Dendritic cell treated with granulocyte-macrophage colony-stimulating factor and Interleukin-4, amounts not matched to agents 40 ng/mL and 50 ng/mL, for 4 days (primary cell): ENCODE results near the gene COL1A1.

Source experiments
- H3K27ac Mint-ChIP-seq: one replicate; pipeline ENCODE4 v1.8.0; 2022; ENCODE audit warnings: mild to moderate bottlenecking, mixed read lengths
- H3K27me3 Mint-ChIP-seq: one replicate; pipeline ENCODE4 v1.8.0; 2022; ENCODE audit warnings: mild to moderate bottlenecking, mixed read lengths
- H3K36me3 Mint-ChIP-seq: one replicate; pipeline ENCODE4 v1.8.0; 2022; ENCODE audit warnings: low read depth, mixed read lengths
- H3K4me1 Mint-ChIP-seq: one replicate; pipeline ENCODE4 v1.8.0; 2022; ENCODE audit warnings: low read depth, mixed read lengths
- H3K4me3 Mint-ChIP-seq: one replicate; pipeline ENCODE4 v1.8.0; 2022; ENCODE audit warnings: mild to moderate bottlenecking, moderate library complexity, mixed read lengths
- H3K9me3 Mint-ChIP-seq: one replicate; pipeline ENCODE4 v1.8.0; 2022; ENCODE audit warnings: mixed read lengths
- intact Hi-C: fragments of 100-400 bp; cut with micrococcal nuclease; formaldehyde crosslinking; loops from one replicate; pipeline ENCODE4 v1.15.0; 2022

Gene COL1A1

GRCh38 chr17:50219939-50220465 is 18.6 kb upstream of the COL1A1 start:
- intact Hi-C loops, result no loop called here
- Mint-ChIP-seq H3K4me3 (no peak overlapping the region), H3K4me1 (peaks cover 27% of the 10 kb centered on the region), H3K36me3 (no peaks in the 10 kb centered on the region), H3K9me3 (no peaks in the 10 kb centered on the region), H3K27ac (no peak overlapping the region), H3K27me3 (peaks cover 2% of the 10 kb centered on the region)

GRCh38 chr17:50219342-50219741 is 17.9 kb upstream of the COL1A1 start:
- no peaks in the 10 kb centered on the region for H3K36me3 Mint-ChIP-seq
- no peak overlapping the region for H3K4me3 Mint-ChIP-seq
- H3K9me3 Mint-ChIP-seq, result no peaks in the 10 kb centered on the region
- H3K27ac Mint-ChIP-seq, result no peak overlapping the region
- H3K4me1 Mint-ChIP-seq, result peaks cover 27% of the 10 kb centered on the region
- peaks cover 7% of the 10 kb centered on the region for H3K27me3 Mint-ChIP-seq
- intact Hi-C loops, result no loop called here

DNA sequence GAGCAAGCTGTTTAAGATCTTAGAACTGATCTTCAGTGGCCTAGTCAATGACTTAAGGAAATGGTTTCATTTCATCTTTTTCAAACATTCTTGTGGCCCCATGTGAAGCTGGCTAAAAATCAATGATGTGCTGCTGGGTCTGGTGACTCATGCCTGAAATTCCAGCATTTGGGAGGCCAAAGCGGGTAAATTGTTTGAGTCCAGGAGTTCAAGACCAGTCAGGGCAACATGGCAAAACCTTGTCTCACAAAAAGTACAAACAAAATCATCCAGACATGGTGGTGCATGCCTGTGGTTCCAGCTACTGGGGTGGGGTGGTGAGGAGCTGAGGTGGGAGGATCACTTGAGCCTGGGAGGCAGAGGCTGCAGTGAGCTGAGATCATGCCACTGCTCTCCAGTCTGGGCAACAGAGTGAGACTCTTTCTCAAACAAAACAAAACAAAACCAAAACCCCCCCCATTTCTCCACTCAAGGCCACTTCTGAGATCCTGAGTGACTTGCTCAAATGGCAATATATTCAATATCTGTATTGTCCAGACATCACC is 17.4 kb upstream of the COL1A1 start:
- H3K27ac Mint-ChIP-seq, result no peak overlapping the region
- intact Hi-C loops, result no loop called here
- peaks cover 27% of the 10 kb centered on the region for H3K4me1 Mint-ChIP-seq

GRCh38 chr17:50218071-50218759 is 16.8 kb upstream of the COL1A1 start:
- Mint-ChIP-seq H3K4me1 (peaks cover 27% of the 10 kb centered on the region), H3K27me3 (peaks cover 10% of the 10 kb centered on the region), H3K4me3 (no peak overlapping the region), H3K36me3 (no peaks in the 10 kb centered on the region), H3K27ac (no peak overlapping the region), H3K9me3 (no peaks in the 10 kb centered on the region)
- intact Hi-C loops, result no loop called here

More for the DNA sequence above, 17.4 kb upstream of the COL1A1 start:
- Mint-ChIP-seq H3K36me3 (no peaks in the 10 kb centered on the region), H3K27me3 (peaks cover 10% of the 10 kb centered on the region), H3K9me3 (no peaks in the 10 kb centered on the region), H3K4me3 (no peak overlapping the region)

DNA sequence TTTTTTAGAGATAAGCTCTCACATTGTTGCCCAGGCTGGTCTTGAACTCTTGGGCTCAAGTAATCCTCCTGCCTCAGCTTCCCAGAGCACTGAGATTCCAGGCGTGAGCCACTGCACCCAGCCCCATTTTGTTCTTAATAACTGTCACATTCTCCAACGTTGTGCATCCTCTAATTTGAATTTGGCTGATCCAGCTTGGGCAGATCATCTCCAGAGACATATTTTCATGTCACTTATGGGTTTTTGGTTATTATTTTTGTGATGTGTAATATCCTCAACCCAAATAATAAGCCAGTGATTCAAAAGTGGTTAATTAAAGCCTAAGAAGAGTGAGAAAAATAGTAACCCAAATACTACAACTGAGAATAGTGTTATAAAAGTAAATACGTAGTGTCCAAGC is 16.2 kb upstream of the COL1A1 start:
- Mint-ChIP-seq H3K27me3 (peaks cover 10% of the 10 kb centered on the region), H3K36me3 (no peaks in the 10 kb centered on the region), H3K4me3 (no peak overlapping the region), H3K4me1 (peaks cover 22% of the 10 kb centered on the region), H3K27ac (no peak overlapping the region), H3K9me3 (no peaks in the 10 kb centered on the region)
- intact Hi-C loops, result no loop called here

GRCh38 chr17:50214976-50215760 is 13.7 kb upstream of the COL1A1 start:
- Mint-ChIP-seq H3K27me3 (peaks cover 23% of the 10 kb centered on the region), H3K36me3 (no peaks in the 10 kb centered on the region), H3K9me3 (no peaks in the 10 kb centered on the region), H3K27ac (no peak overlapping the region), H3K4me1 (no peaks in the 10 kb centered on the region), H3K4me3 (no peak overlapping the region)
- intact Hi-C loops, result no loop called here

DNA sequence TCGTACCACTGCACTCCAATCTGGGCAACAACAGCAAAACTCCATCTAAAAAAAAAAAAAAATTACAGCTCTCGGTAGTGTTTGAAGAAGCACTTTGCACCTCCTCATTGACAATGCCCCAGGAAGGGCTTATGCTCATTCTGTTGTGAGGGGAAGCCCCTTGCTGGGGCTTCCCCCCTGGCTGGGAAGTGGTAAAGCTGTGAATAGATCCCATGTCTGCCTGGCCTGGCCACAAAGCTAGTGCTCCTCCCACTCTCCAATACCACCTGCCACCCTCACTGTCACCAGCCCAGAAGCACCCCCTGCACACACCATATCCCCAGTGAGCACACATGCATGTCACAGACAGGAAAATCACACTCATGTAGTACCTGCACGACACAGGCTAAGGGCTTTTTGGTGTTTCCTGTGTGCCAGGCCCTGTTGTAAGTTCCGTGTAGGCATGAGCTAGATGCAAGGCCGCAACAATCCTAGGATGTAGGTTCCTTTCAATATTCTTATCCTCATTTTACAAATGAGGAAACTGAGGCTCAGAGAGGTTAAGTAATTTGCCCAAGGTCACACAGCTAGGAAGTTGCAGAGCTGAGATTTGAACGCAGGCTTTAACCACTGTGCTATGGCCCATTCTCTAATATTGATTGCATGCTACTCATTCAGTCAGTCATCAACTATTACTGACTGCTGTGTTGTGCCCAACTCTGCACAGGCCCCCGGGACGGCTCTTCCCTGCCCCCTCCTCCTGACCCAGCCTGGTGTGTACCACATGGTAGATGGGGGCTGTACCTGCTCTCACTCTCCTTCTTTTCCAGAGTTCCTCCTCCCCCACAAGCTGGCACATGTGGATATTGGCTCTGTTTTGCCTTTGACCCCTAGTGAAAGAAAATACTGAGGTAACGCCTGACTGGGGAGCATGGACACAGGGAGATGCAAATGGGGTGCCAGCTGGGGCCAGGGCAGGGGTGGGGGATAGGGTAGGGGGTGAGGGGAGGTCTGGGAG is 11.9 kb upstream of the COL1A1 start:
- no peaks in the 10 kb centered on the region for H3K9me3 Mint-ChIP-seq
- H3K27me3 Mint-ChIP-seq, result peaks cover 32% of the 10 kb centered on the region
- H3K4me3 Mint-ChIP-seq, result no peak overlapping the region
- H3K27ac Mint-ChIP-seq, result no peak overlapping the region
- intact Hi-C loops, result no loop called here
- no peaks in the 10 kb centered on the region for H3K36me3 Mint-ChIP-seq
- peaks cover 8% of the 10 kb centered on the region for H3K4me1 Mint-ChIP-seq

- Mint-ChIP-seq H3K27ac (no peak overlapping the region), H3K9me3 (no peaks in the 10 kb centered on the region), H3K27me3 (peaks cover 43% of the 10 kb centered on the region)
Observed at GRCh38 chr17:50212121-50212843, 10.9 kb upstream of the COL1A1 start.

GRCh38 chr17:50211249-50212120 is 10.1 kb upstream of the COL1A1 start:
- H3K4me1 Mint-ChIP-seq, result peaks cover 15% of the 10 kb centered on the region

More at GRCh38 chr17:50212121-50212843, 10.9 kb upstream of the COL1A1 start:
- Mint-ChIP-seq H3K4me3 (no peak overlapping the region), H3K4me1 (peaks cover 8% of the 10 kb centered on the region), H3K36me3 (no peaks in the 10 kb centered on the region)
- intact Hi-C loops, result no loop called here

DNA sequence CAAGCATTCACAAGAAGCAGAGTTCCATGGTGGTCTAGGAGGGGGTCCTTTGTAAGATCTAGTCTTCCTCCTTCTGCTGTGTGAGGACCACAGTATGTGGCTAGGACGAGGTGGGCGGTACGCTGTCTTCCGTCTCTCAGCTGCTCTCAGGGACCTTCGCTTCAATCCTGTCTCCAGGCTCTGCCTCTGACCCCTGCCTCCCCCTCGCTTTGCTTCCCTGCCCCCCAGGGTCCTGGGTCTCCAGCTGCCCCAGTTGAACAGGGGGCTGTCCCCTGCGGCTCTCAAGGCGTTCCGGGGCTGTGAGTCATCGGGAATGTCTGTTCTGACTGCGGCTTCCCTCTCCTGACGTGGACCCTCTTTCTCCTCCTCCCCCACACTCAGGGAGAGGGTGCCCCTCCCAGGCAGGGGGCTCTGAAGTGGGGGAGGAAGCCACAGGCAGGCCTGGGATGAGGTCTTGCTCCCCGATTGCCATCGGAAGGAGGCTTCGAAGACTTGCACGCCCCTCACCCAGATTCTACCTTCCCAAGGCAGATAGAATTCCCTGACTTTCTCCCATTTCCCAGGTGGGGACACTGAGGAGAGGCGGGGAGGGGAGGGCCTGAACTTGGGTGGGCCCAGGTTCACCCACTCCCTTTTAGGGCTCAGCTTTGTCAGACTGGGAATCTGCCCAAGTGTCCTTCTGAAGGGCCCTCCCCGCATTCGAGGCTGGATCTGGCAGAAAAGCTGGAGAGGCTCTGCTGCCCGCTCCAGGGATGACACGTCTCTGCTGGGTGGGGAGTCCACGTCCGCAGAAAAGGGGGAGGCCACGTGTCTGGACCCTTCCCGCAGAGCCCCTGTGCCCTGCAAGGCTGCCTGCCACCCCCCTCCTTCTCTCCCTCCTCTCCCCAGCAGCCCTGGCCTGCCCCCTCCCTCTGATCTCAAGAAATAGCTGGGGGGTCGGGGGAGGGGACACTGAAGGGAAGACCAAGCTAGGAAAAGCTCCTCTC is 9.1 kb upstream of the COL1A1 start:
- Mint-ChIP-seq H3K4me1 (peaks cover 15% of the 10 kb centered on the region), H3K27ac (no peak overlapping the region), H3K27me3 (peaks cover 59% of the 10 kb centered on the region), H3K9me3 (no peaks in the 10 kb centered on the region), H3K36me3 (no peaks in the 10 kb centered on the region), H3K4me3 (no peak overlapping the region)
- intact Hi-C loops, result no loop called here

More at GRCh38 chr17:50211249-50212120, 10.1 kb upstream of the COL1A1 start:
- no peaks in the 10 kb centered on the region for H3K36me3 Mint-ChIP-seq
- intact Hi-C loops, result no loop called here
- no peak overlapping the region for H3K4me3 Mint-ChIP-seq
- peaks cover 50% of the 10 kb centered on the region for H3K27me3 Mint-ChIP-seq
- no peak overlapping the region for H3K27ac Mint-ChIP-seq
- H3K9me3 Mint-ChIP-seq, result no peaks in the 10 kb centered on the region

- intact Hi-C loops, result no loop called here
- peaks cover 64% of the 10 kb centered on the region for H3K27me3 Mint-ChIP-seq
- H3K4me3 Mint-ChIP-seq, result no peak overlapping the region
- peaks cover 15% of the 10 kb centered on the region for H3K4me1 Mint-ChIP-seq
- H3K9me3 Mint-ChIP-seq, result no peaks in the 10 kb centered on the region
- no peaks in the 10 kb centered on the region for H3K36me3 Mint-ChIP-seq
- no peak overlapping the region for H3K27ac Mint-ChIP-seq
Observed at GRCh38 chr17:50209472-50210239, 8.2 kb upstream of the COL1A1 start.
